GM23248 (cell line): Measurements from ENCODE around the gene ADISSP.

Source experiments
- EZH2 ChIP-seq: fragments of 200-600 bp; sonication (generic); IDR thresholded peaks from 2 replicates; pipeline ENCODE4 v1.6.1; 2018; ENCODE audit warnings: antibody characterized with exemption, mild to moderate bottlenecking; ENCODE audit not compliant: insufficient read depth, poor library complexity, severe bottlenecking
- EZH2phosphoT487 ChIP-seq: fragments of 200-600 bp; sonication (generic); IDR thresholded peaks from 2 replicates; pipeline ENCODE4 v1.6.1; 2018; ENCODE audit warnings: antibody characterized with exemption, moderate library complexity, mild to moderate bottlenecking, low read depth; ENCODE audit not compliant: insufficient read depth

DNA sequence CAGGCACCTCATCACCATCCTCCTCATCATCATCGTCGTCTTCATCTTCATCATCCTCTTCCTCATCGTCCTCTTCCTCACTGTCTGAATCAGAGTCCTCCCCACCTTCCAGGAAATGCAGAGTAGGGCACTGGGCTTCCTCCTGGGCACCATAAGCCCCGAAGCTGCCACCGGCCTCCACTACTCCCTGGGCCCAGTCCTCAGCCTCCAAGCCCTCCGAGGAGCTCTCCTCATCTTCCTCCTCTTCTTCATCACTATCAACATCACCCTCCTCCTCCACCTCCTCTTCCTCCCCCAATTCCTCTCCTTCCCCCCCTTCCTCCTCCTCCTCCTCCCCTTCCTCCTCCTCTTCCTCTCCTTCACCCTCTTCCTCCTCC is 17.3 kb upstream of the ADISSP start:
- no peak for TF ChIP-seq EZH2
- TF ChIP-seq EZH2phosphoT487, result no peak
